Right ventricle myocardium inferior (tissue), 1 donor: Measurements from ENCODE around the gene CD22. TPM values are rescaled to one million over a fixed set of nuclear protein-coding genes. Genes with fewer than 3 reads are reported as not detected.

Source experiments
- ATAC-seq: fragments of 200-7000 bp; cut with Tn5 transposase; one replicate; pipeline ENCODE4 v1.9.1; 2020; ENCODE audit warnings: mild to moderate bottlenecking, moderate library complexity
- DNase-seq: peaks from one replicate; pipeline ENCODE4 v3.0.0; 2021; ENCODE audit errors: missing footprints
- intact Hi-C: fragments of 100-400 bp; cut with DNase I; formaldehyde crosslinking; loops from one replicate; pipeline ENCODE4 v1.11.0; 2022
- total RNA-seq: library from RNA; stranded (reverse); fragmentation: NEBNext Ultra II Directional; extraction: Animal tissue kit (Norgen Biotek cat#: 25700); gene quantifications from one replicate; pipeline ENCODE4 v1.2.1, GENCODE V29; 2021
- donor health status: DM: no; HTN: yes; CAD: no; lungs with severe emphysema.

The CD22 gene
- total RNA-seq, 1 donor from 2014 or later, result 0.19 TPM

GRCh38 chr19:35334144-35334753, 5.3 kb downstream of the CD22 start:
- DNase-seq, result no peak
- intact Hi-C loops, result no loop called here
- no peak for ATAC-seq

- DNase-seq, result no peak
- no peak for ATAC-seq
- intact Hi-C loops, result no loop called here
Measured at GRCh38 chr19:35336166-35336955, 7.4 kb downstream of the CD22 start.

DNA sequence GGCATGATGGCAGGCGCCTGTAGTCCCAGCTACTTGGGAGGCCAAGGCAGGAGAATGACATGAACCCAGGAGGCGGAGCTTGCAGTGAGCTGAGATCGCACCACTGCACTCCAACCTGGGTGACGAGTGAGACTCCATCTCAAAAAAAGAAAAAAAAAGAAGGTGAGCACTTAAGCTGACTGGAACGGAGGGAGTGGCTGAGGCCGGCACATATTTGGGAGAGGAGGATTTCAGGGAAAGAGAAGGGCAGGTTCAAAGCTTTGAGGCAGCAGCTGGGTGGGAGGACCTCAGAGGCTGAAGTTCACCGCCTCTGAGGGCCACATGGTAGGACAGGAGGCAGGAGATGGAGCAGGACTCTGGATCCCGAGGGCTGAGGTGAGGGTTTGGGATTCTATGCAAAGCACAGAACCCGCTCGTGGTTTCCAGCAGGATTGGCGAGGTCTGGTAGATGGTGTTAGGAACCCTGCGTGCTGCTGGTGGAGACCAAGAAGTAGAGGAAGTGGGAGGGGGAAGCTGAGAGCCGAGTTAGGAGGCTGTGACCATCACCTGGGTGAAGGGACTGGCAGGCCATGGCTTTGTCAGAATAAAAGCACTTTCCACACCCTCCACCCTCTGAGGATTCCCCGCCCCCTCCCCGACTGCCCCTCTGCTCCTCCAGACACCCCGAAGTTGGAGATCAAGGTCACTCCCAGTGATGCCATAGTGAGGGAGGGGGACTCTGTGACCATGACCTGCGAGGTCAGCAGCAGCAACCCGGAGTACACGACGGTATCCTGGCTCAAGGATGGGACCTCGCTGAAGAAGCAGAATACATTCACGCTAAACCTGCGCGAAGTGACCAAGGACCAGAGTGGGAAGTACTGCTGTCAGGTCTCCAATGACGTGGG, 8.4 kb downstream of the CD22 start:
- intact Hi-C loops, result no loop called here
- no peak for DNase-seq
- no peak for ATAC-seq

DNA sequence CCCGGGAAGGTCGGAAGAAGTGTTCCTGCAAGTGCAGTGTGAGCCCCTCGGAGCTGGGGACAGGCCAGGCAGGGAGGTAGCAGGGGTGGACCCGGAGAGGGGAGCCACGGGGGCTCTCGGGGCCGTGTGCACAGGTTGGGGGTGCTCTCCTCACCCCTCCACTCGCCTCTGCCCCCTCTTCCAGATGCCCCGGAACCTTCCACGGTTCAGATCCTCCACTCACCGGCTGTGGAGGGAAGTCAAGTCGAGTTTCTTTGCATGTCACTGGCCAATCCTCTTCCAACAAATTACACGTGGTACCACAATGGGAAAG, 9.0 kb downstream of the CD22 start:
- no peak for DNase-seq
- intact Hi-C loops, result no loop called here
- no peak for ATAC-seq

DNA sequence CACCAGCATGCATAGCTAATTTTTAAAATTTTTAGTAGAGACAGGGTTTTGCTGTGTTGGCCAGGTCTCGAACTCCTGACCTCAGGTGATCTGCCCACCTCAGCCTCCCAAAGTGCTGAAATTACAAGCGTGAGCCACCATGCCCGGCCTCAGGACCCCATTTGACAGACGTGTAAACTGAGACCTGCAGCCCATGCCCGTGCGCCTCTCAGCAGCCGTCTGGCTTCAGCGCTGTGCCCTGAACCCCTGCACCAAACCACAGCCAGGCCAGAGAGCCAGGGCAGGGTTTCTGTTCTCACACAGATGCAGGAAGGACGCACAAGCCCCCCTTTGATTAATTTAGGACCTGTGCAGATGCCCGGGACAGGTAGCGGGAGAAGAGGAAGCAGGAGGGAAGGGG, 11.4 kb downstream of the CD22 start:
- DNase-seq, result no peak

GRCh38 chr19:35341006-35341405, 12.0 kb downstream of the CD22 start:
- ATAC-seq (no peak), DNase-seq (no peak)
- intact Hi-C loops, result no loop called here

More for the DNA sequence above, 11.4 kb downstream of the CD22 start:
- intact Hi-C loops, result no loop called here
- ATAC-seq, result no peak

GRCh38 chr19:35341565-35342225, 12.7 kb downstream of the CD22 start:
- DNase-seq, result no peak
- intact Hi-C loops, result no loop called here

DNA sequence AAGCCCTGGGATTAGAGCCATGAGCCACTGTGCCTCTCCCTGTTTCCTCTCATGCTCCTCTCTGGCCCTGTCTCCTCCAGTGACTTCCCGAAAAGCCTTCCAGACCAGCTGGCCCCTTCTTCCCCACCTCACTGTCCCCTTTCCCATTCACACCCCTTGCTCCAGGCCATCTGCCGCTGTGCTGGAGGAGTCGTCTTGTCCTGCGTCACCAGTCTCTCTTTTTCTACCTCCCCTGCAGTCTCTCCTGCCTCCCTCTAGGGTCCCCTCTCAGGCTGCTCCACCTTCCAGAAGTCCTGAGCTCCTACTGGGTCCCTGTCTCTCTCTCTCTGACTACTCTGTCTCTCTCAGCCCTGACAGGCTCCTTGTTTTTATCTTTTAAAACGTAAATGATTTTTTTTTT, 13.4 kb downstream of the CD22 start:
- ATAC-seq, result no peak
- intact Hi-C loops, result no loop called here
- no peak for DNase-seq

More at GRCh38 chr19:35341565-35342225, 12.7 kb downstream of the CD22 start:
- ATAC-seq, result no peak

DNA sequence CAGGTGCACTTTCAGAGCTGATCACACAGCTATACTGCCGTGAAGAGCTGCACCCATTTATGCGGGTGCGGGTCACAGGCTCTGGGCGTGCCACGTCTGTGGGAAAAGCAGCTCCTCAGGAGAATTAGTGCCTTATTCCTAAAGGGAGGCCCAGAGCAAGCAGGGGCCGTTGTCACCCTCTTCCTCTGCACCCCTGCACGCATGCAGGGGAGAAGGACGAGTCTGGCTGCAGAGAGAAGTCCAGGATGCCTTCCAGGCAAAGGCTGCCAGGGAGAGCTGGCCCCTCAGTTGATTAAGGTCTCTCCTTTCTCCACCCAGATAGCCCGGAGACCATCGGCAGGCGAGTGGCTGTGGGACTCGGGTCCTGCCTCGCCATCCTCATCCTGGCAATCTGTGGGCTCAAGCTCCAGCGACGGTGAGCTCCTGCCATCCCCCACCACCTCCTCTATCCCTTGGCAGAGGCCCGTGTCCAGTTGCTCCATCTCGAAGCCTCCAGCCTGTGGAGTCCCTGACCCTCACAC, 15.6 kb downstream of the CD22 start:
- intact Hi-C loops, result no loop called here
- ATAC-seq (no peak), DNase-seq (no peak)

DNA sequence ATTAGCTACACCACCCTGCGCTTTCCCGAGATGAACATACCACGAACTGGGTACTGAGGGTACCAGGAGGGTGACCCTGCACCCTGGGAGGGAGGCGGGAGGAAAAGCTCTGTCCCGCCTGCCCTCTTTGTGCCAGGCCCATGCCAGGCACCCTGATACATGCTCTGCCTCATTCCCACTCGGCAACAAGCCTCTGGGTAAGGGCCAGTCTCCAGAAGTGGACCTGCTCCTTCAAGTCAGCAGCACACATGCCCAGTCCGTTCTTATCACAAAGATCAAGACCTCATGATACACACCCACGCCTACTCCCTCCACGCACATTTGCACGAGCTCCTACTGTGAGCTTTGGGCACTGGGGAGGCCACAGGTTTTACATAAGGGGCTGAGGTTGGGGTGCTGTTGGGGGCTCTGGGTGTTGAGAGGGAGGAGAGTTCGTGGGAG, 16.7 kb downstream of the CD22 start:
- DNase-seq (no peak), ATAC-seq (no peak)
- intact Hi-C loops, result no loop called here

DNA sequence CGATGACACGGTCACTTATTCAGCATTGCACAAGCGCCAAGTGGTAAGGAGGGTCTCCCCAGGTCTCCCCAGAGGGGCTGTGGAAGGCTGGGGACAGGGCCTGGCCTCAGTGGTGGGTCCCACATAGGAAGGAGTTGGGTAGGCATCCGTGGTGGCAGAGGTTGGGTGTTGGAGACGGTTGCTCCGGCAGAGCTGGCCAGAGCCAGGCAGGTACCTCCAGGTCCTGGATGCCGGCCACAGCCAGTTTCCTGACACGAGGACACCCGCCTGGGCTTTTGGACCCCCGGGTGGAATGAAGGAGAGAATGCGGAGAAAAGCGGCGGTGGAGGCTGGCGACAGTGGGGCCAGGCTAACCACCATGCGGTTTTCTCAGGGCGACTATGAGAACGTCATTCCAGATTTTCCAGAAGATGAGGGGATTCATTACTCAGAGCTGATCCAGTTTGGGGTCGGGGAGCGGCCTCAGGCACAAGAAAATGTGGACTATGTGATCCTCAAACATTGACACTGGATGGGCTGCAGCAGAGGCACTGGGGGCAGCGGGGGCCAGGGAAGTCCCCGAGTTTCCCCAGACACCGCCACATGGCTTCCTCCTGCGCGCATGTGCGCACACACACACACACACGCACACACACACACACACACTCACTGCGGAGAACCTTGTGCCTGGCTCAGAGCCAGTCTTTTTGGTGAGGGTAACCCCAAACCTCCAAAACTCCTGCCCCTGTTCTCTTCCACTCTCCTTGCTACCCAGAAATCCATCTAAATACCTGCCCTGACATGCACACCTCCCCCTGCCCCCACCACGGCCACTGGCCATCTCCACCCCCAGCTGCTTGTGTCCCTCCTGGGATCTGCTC, 17.4 kb downstream of the CD22 start:
- DNase-seq, result no peak
- intact Hi-C loops, result no loop called here
- no peak for ATAC-seq

DNA sequence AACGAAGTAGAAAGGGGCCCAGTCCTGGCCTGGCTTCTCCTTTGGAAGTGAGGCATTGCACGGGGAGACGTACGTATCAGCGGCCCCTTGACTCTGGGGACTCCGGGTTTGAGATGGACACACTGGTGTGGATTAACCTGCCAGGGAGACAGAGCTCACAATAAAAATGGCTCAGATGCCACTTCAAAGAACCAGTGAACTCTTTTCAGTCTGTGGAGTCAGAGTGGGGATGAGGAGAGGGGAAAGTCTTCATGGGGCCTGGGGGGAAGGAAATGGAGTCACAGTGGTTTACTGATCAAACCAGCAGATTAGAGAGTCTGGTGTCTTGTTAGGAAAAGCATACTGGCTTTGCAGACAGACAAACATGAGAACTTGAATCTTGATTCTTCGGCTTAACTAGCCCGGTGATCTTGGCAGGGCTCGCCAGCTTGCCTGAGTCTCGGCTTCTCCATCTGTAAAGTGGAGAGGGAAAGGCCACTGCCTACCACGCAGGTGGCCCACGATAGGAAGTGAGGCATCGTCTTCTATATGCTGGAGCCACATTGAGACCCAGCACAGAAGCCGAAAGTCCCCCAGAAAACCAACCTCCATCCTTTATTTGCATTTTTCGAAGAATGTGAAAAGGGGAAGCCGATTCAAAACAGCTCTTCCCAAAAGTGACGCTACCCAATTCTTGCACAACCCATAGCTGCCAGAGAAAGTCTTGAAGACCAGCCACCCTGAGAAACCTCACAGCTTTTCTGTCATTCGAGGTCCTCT, 18.4 kb downstream of the CD22 start, which contains the start of gene FFAR1:
Gene FFAR1 (plus strand): TSS at position 732 of the 759 bp plus-strand sequence. CDS start 3,650 bp downstream, outside the sequence.
- intact Hi-C loops, result no loop called here
- no peak for ATAC-seq
- DNase-seq, result no peak

GRCh38 chr19:35347930-35348298, 18.9 kb downstream of the CD22 start:
- ATAC-seq (no peak), DNase-seq (no peak)
- intact Hi-C loops, result no loop called here

DNA sequence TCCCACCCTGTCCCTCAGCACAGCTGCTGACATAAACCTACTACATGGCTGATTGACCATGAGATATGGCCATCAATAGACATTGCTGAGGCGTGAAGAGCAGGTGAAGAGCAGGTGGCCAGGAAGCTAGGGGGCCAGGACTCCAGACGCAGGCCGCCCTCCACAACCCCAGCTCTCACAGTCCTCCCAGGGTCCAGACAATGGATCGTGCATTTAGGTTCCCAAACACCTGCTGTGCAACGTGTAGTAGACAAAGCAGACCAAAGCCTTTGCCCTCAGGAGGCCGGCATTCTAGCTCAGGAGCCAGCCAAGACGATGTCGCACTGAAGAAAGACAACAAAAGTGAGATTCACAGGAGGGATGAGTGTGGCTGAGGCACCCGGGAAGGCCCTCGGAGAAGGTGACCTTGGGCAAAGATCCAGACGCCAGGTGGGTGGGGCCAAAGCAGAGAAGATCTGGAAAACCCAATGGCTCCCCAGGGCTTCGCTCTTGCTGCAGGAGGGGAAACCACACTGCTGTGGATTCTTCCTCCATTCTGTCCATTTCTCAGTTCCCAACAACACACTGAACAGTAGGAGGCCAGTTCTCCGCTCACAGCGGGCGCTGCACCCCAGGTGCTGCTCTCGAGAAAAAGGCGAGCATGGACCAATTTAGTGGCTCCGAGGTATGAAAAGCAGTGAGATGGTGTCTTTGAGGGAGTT, 20.1 kb downstream of the CD22 start:
- DNase-seq (no peak), ATAC-seq (no peak)
- intact Hi-C loops, result no loop called here

GRCh38 chr19:35349614-35350521, 20.9 kb downstream of the CD22 start:
- no peak for DNase-seq

GRCh38 chr19:35350591-35350990, 21.6 kb downstream of the CD22 start:
- DNase-seq (no peak), ATAC-seq (no peak)
- intact Hi-C loops, result loop anchor here (5.0 kb wide), 1 partner anchor 242 kb away; no protein-coding TSS in a partner anchor

More at GRCh38 chr19:35349614-35350521, 20.9 kb downstream of the CD22 start:
- no peak for ATAC-seq
- intact Hi-C loops, result loop anchor here (5.0 kb wide), 1 partner anchor 242 kb away; no protein-coding TSS in a partner anchor
